Neural cell (in vitro differentiated cells): ENCODE measurements around the gene CCM2L. TPM values are rescaled to one million over a fixed set of nuclear protein-coding genes. Genes with fewer than 3 reads are reported as not detected.

Experiments
- H2AFZ ChIP-seq: fragments of 200-600, 300-800 bp; sonication (generic), shearing (Covaris generic); 2 replicates; pipeline ENCODE4 v1.6.0; 2014; ENCODE audit warnings: low read depth, mild to moderate bottlenecking, antibody characterized with exemption, low read length, moderate library complexity
- H3F3A ChIP-seq: fragments of 200-600 bp; shearing (Covaris generic); 2 replicates; pipeline ENCODE4 v1.6.1; 2016; ENCODE audit warnings: mild to moderate bottlenecking, moderate library complexity, mixed read lengths, antibody characterized with exemption, low read length; ENCODE audit not compliant: insufficient read depth, poor library complexity, severe bottlenecking
- H3K27ac ChIP-seq: fragments of 200-600, 300-800 bp; sonication (generic), shearing (Covaris generic); 2 replicates; pipeline ENCODE4 v1.5.1; 2014; ENCODE audit warnings: mild to moderate bottlenecking, low read length, moderate library complexity
- H3K27me3 ChIP-seq: fragments of 300-800, 200-600 bp; sonication (generic), shearing (Covaris generic); 2 replicates; pipeline ENCODE4 v1.6.0; 2014; ENCODE audit warnings: mild to moderate bottlenecking, low read depth, low read length, moderate library complexity; ENCODE audit not compliant: insufficient read depth
- H3K36me3 ChIP-seq: fragments of 300-800, 200-600 bp; sonication (generic), shearing (Covaris generic); 2 replicates; pipeline ENCODE4 v1.5.1; 2014; ENCODE audit warnings: mild to moderate bottlenecking, antibody characterized with exemption, low read length, moderate library complexity; ENCODE audit not compliant: insufficient read depth
- H3K4me2 ChIP-seq: fragments of 300-800, 200-600 bp; sonication (generic), shearing (Covaris generic); 2 replicates; pipeline ENCODE4 v1.6.0; 2014; ENCODE audit warnings: mild to moderate bottlenecking, low read length
- H3K4me3 ChIP-seq: fragments of 300-800, 200-600 bp; sonication (generic), shearing (Covaris generic); 2 replicates; pipeline ENCODE4 v1.5.1; 2014; ENCODE audit warnings: mild to moderate bottlenecking, low read length, moderate library complexity
- H3K79me2 ChIP-seq: fragments of 200-600 bp; shearing (Covaris generic); replicated peaks from 2 replicates; pipeline ENCODE4 v1.6.0; 2014; ENCODE audit warnings: mild to moderate bottlenecking, low read length, moderate library complexity; ENCODE audit not compliant: insufficient read depth
- H3K9ac ChIP-seq: fragments of 300-800, 200-600 bp; sonication (generic), shearing (Covaris generic); 2 replicates; pipeline ENCODE4 v1.6.1; 2016; ENCODE audit warnings: mild to moderate bottlenecking, low read length, mixed read lengths
- H3K9me2 ChIP-seq: fragments of 200-600 bp; shearing (Covaris generic); 2 replicates; pipeline ENCODE4 v1.6.1; 2016; ENCODE audit warnings: mild to moderate bottlenecking, low read length, mixed read lengths; ENCODE audit not compliant: insufficient read depth
- H3K9me3 ChIP-seq: fragments of 200-600, 300-800 bp; sonication (generic), shearing (Covaris generic); 2 replicates; pipeline ENCODE4 v1.6.1; 2016; ENCODE audit warnings: mild to moderate bottlenecking, mixed run types, low read length, moderate library complexity, mixed read lengths
- H4K20me1 ChIP-seq: fragments of 200-600 bp; shearing (Covaris generic); 2 replicates; pipeline ENCODE4 v1.6.1; 2016; ENCODE audit warnings: mild to moderate bottlenecking, mixed run types; ENCODE audit not compliant: insufficient read depth
- EP300 ChIP-seq: fragments of 450-650 bp; conservative IDR thresholded peaks from 2 replicates; pipeline ENCODE4 v1.6.1; 2014; ENCODE audit warnings: antibody characterized with exemption, mild to moderate bottlenecking, moderate library complexity; ENCODE audit not compliant: poor library complexity, severe bottlenecking
- EZH2 ChIP-seq: fragments of 200-600, 300-800 bp; shearing (Covaris generic), sonication (generic); IDR thresholded peaks from 2 replicates; pipeline ENCODE4 v1.6.1; 2014; ENCODE audit warnings: antibody characterized with exemption, low read length, borderline replicate concordance, mild to moderate bottlenecking; ENCODE audit not compliant: insufficient read depth, poor library complexity, severe bottlenecking
- MXI1 ChIP-seq: fragments of 450-650 bp; conservative IDR thresholded peaks from 2 replicates; pipeline ENCODE4 v1.6.1; 2014; ENCODE audit warnings: antibody characterized with exemption, mild to moderate bottlenecking; ENCODE audit not compliant: poor library complexity, severe bottlenecking
- POLR2AphosphoS5 ChIP-seq: IDR thresholded peaks from 2 replicates; pipeline ENCODE4 v1.6.1; 2012
- RAD21 ChIP-seq: fragments of 450-650 bp; conservative IDR thresholded peaks from 2 replicates; pipeline ENCODE4 v1.6.1; 2014; ENCODE audit warnings: antibody characterized with exemption, mild to moderate bottlenecking, moderate library complexity
- SMC3 ChIP-seq: fragments of 450-650 bp; conservative IDR thresholded peaks from 2 replicates; pipeline ENCODE4 v1.6.1; 2014; ENCODE audit warnings: antibody characterized with exemption, mild to moderate bottlenecking, moderate library complexity; ENCODE audit not compliant: poor library complexity
- TAF1 ChIP-seq: IDR thresholded peaks from 2 replicates; pipeline ENCODE4 v1.6.1; 2012; ENCODE audit warnings: low read depth
- polyA plus RNA-seq: library from polyadenylated mRNA; depleted of rRNA; stranded (reverse); fragments of >200 nt; gene quantifications from 2 replicates; pipeline ENCODE4 v1.2.3, GENCODE V29; 2014
- TF ChIP-seq, protein P1 (sequence below): IDR thresholded peaks from 2 replicates; pipeline ENCODE4 v1.6.1; 2012; ENCODE audit warnings: borderline replicate concordance
- TF ChIP-seq, protein P2 (sequence below): fragments of 450-650 bp; IDR thresholded peaks from 2 replicates; pipeline ENCODE4 v1.5.1; 2014; ENCODE audit warnings: antibody characterized with exemption, mild to moderate bottlenecking, moderate library complexity; ENCODE audit not compliant: poor library complexity, severe bottlenecking

The CCM2L gene
- polyA plus RNA-seq, 1 donor from 2014 or later, result 3.0 TPM

DNA sequence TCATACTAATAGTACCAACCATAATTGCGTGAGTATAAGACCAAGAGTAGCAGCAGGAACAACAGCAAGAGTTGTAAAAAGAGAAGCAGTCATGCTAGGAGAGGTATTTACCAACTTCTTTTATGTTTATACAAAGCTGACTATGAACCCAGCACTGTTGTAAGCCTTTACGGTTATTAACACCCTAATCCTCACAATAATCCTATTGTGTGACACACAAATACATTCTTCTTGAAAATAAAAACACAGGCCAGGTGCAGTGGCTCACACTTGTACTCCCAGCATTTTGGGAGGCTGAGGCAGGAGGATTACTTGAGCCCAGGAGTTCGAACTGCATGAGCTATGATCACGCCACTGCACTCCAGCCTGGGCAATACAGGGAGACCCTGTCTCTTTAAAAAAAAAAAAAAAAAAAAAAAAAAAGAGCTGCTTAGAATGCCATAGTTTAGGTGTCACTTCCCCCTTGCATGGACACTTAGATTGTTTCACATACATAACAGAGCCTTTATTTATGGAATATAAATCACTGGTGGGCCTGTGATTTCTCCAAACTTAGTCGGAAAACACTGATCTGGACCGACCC lies 62.0 kb downstream of the CCM2L start:
- Histone ChIP-seq H3K79me2 (no peaks in the 10 kb centered on the region), H3K4me2 (no peak overlapping the region), H3K9me3 (no peaks in the 10 kb centered on the region), H3K4me3 (no peak overlapping the region), H3K27ac (no peak overlapping the region), H2AFZ (no peak overlapping the region), H3K36me3 (no peaks in the 10 kb centered on the region), H4K20me1 (no peaks in the 10 kb centered on the region), H3K27me3 (peaks cover 12% of the 10 kb centered on the region), H3F3A (no peaks in the 10 kb centered on the region), H3K9me2 (no peaks in the 10 kb centered on the region), H3K9ac (no peak overlapping the region)
- TF ChIP-seq, protein P1, sequence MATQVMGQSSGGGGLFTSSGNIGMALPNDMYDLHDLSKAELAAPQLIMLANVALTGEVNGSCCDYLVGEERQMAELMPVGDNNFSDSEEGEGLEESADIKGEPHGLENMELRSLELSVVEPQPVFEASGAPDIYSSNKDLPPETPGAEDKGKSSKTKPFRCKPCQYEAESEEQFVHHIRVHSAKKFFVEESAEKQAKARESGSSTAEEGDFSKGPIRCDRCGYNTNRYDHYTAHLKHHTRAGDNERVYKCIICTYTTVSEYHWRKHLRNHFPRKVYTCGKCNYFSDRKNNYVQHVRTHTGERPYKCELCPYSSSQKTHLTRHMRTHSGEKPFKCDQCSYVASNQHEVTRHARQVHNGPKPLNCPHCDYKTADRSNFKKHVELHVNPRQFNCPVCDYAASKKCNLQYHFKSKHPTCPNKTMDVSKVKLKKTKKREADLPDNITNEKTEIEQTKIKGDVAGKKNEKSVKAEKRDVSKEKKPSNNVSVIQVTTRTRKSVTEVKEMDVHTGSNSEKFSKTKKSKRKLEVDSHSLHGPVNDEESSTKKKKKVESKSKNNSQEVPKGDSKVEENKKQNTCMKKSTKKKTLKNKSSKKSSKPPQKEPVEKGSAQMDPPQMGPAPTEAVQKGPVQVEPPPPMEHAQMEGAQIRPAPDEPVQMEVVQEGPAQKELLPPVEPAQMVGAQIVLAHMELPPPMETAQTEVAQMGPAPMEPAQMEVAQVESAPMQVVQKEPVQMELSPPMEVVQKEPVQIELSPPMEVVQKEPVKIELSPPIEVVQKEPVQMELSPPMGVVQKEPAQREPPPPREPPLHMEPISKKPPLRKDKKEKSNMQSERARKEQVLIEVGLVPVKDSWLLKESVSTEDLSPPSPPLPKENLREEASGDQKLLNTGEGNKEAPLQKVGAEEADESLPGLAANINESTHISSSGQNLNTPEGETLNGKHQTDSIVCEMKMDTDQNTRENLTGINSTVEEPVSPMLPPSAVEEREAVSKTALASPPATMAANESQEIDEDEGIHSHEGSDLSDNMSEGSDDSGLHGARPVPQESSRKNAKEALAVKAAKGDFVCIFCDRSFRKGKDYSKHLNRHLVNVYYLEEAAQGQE, result no peak
- TF ChIP-seq SMC3 (no peak), POLR2AphosphoS5 (no peak), EZH2 (no peak), MXI1 (no peak), RAD21 (no peak), TAF1 (no peak), EP300 (no peak)
- TF ChIP-seq, protein P2, sequence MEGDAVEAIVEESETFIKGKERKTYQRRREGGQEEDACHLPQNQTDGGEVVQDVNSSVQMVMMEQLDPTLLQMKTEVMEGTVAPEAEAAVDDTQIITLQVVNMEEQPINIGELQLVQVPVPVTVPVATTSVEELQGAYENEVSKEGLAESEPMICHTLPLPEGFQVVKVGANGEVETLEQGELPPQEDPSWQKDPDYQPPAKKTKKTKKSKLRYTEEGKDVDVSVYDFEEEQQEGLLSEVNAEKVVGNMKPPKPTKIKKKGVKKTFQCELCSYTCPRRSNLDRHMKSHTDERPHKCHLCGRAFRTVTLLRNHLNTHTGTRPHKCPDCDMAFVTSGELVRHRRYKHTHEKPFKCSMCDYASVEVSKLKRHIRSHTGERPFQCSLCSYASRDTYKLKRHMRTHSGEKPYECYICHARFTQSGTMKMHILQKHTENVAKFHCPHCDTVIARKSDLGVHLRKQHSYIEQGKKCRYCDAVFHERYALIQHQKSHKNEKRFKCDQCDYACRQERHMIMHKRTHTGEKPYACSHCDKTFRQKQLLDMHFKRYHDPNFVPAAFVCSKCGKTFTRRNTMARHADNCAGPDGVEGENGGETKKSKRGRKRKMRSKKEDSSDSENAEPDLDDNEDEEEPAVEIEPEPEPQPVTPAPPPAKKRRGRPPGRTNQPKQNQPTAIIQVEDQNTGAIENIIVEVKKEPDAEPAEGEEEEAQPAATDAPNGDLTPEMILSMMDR, result no peak

DNA sequence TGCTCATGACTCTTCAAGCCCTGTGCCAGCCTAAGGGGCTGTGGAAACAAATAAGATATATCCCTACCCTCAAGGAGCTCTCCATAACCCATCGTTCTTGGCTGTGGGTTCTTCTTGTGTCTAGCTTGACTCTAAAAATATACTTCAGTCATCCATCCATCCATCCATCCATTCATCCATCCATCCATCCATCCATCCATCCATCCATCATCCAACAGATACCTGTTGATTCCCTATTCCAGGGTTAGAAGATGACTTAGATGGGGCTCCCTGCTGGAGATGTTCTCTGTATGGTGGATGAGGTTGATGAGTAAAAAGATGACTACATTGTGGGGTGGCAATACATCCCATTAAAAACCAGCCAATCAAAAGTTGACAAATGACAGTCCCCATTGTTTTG lies 65.3 kb downstream of the CCM2L start:
- Histone ChIP-seq H3K36me3 (no peaks in the 10 kb centered on the region), H3K9me3 (no peaks in the 10 kb centered on the region)

More for the DNA sequence above, 65.3 kb downstream of the CCM2L start:
- no peak overlapping the region for H2AFZ ChIP-seq
- no peaks in the 10 kb centered on the region for H3K79me2 ChIP-seq
- H3K4me3 ChIP-seq, result no peak overlapping the region
- H3K27me3 ChIP-seq, result peaks cover 6% of the 10 kb centered on the region
- H3K27ac ChIP-seq, result no peak overlapping the region
- no peaks in the 10 kb centered on the region for H3K9me2 ChIP-seq
- H4K20me1 ChIP-seq, result no peaks in the 10 kb centered on the region
- TF ChIP-seq SMC3, result no peak
- no peak for TF ChIP-seq TAF1
- no peak for TF ChIP-seq MXI1
- TF ChIP-seq, protein P1, result no peak
- TF ChIP-seq RAD21, result no peak
- no peak for TF ChIP-seq EZH2
- TF ChIP-seq, protein P2, result no peak
- no peak for TF ChIP-seq EP300
- no peak for TF ChIP-seq POLR2AphosphoS5
- H3F3A ChIP-seq, result no peaks in the 10 kb centered on the region
- no peak overlapping the region for H3K9ac ChIP-seq
- no peak overlapping the region for H3K4me2 ChIP-seq
